SK-N-SH treated with all-trans-retinoic acid at 6 μM for 48 hours (cell line): ENCODE results near the gene ADORA3.

ENCODE experiments used
- CREB5 ChIP-seq: fragments of 250-450 bp; sonication (Bioruptor Pico); IDR thresholded peaks from 2 replicates; pipeline ENCODE4 v1.5.1; 2020; ENCODE audit warnings: low read depth, mild to moderate bottlenecking, moderate library complexity
- ISL1 ChIP-seq: fragments of 250-450 bp; sonication (Bioruptor Pico); IDR thresholded peaks from 2 replicates; pipeline ENCODE4 v2.1.2; 2022; ENCODE audit warnings: mild to moderate bottlenecking, moderate library complexity
- SNAI2 ChIP-seq: fragments of 250-450 bp; sonication (Bioruptor Pico); IDR thresholded peaks from 2 replicates; pipeline ENCODE4 v1.5.0; 2020; ENCODE audit warnings: mild to moderate bottlenecking, moderate library complexity
- TOX ChIP-seq: fragments of 250-450 bp; sonication (Bioruptor Pico); IDR thresholded peaks from 2 replicates; pipeline ENCODE4 v1.8.0; 2021; ENCODE audit warnings: mild to moderate bottlenecking, moderate library complexity, borderline replicate concordance
- ZFP3 ChIP-seq: fragments of 250-450 bp; sonication (Bioruptor Pico); IDR thresholded peaks from 2 replicates; pipeline ENCODE4 v1.5.0; 2020; ENCODE audit warnings: mild to moderate bottlenecking, moderate library complexity
- ZNF70 ChIP-seq: fragments of 450-650 bp; formaldehyde crosslinking; IDR thresholded peaks from 2 replicates; pipeline ENCODE4 v1.5.0; 2020; ENCODE audit warnings: mild to moderate bottlenecking, moderate library complexity
- ZNF8 ChIP-seq: fragments of 450-650 bp; formaldehyde crosslinking; IDR thresholded peaks from 2 replicates; pipeline ENCODE4 v1.5.0; 2020; ENCODE audit warnings: mild to moderate bottlenecking, moderate library complexity

DNA sequence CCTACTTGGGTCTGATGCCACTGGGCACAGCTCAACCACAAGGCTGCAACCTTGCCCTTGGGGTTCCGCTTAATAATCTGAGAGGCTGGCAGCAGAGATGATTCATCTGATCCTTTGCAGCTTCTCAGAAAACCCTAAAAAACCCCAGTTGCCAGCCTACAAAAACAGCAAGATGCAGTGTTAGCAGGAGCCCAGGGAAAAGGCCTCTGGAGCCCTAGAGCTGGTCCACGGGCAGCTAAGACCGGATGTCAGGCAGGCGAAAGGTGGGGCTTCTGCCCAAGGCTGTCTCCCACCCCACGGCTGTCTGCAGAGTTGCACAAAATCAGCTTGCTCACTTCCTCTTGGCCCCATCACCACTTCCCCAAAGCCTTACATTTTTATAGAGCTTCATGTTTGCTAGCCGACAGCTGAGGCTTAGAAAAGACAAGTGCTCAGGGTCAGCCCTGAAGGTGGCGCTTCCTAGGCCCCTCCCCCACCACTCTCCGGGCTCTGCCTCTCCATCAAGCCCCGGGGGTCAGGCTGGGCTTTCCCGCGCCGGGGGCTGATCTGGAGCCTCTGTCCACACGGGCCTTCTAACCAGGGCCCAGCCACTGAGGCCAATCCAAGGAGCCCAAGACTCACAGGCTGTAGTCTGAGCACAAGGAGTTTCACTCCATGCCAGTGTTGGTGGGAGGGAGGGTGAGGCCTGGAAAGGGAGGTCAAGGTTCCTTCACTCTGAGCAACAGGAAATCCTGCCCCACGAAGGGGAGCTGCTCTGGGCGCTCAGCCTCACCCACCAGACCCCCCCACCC lies 4.2 kb upstream of the ADORA3 start:
- TF ChIP-seq TOX (CRISPR knock-in tag) (no peak), CREB5 (CRISPR knock-in tag) (no peak), ZNF8 (CRISPR knock-in tag) (no peak), ZNF70 (no peak), SNAI2 (CRISPR knock-in tag) (no peak), ZFP3 (CRISPR knock-in tag) (no peak), ISL1 (CRISPR knock-in tag) (no peak)
